H1 (cell line): ENCODE data around the gene IL4. TPM values are rescaled to one million over a fixed set of nuclear protein-coding genes. Genes with fewer than 3 reads are reported as not detected.

Experiments used
- BRCA1 ChIP-seq: IDR thresholded peaks from 2 replicates; pipeline ENCODE4 v1.6.1; 2012; ENCODE audit warnings: low read depth, low read length, improper control_type of control experiment
- JUND ChIP-seq: IDR thresholded peaks from 2 replicates; pipeline ENCODE4 v1.6.1; 2011; ENCODE audit warnings: mild to moderate bottlenecking, improper control_type of control experiment, low read length
- TCF12 ChIP-seq: IDR thresholded peaks from 2 replicates; pipeline ENCODE4 v1.6.1; 2011; ENCODE audit warnings: low read depth, mild to moderate bottlenecking, low read length
- polyA plus RNA-seq, 7 experiments: library from polyadenylated mRNA; depleted of rRNA in 3 of 7; stranded (reverse) in 5 of 7; unstranded in 2 of 7; fragments of >200 nt in 5 of 7; fragments of 200-250 nt in 2 of 7; gene quantifications; 1 replicate in 5 of 7; 2 replicates in 1 of 7; 4 replicates in 1 of 7; pipeline versions ENCODE4 v1.2.1 to v1.2.3, GENCODE V29; 2011 to 2013; ENCODE audit warnings: missing spikeins in 2 of 7, mixed read lengths in 2 of 7
- total RNA-seq: library from RNA; stranded (reverse); fragmentation: NEBNext Ultra II Directional; extraction: Animal tissue kit (Norgen Biotek cat#: 25700); gene quantifications from 2 replicates; pipeline ENCODE4 v1.2.1, GENCODE V29; 2021
- TF ChIP-seq, protein P1 (sequence below): IDR thresholded peaks from 2 replicates; pipeline ENCODE4 v1.6.1; 2011; ENCODE audit warnings: low read length, improper control_type of control experiment

IL4 gene
- total and polyA plus RNA-seq, 2 of the 8 experiments (the other 6 are each of a cell fraction or from before 2014, with no cell fraction given): not detected

GRCh38 chr5:132674671-132675506 lies 1.1 kb downstream of the IL4 start (continued):
- no peak for TF ChIP-seq BRCA1
- no peak for TF ChIP-seq JUND
- no peak for TF ChIP-seq TCF12
- TF ChIP-seq, protein P1, sequence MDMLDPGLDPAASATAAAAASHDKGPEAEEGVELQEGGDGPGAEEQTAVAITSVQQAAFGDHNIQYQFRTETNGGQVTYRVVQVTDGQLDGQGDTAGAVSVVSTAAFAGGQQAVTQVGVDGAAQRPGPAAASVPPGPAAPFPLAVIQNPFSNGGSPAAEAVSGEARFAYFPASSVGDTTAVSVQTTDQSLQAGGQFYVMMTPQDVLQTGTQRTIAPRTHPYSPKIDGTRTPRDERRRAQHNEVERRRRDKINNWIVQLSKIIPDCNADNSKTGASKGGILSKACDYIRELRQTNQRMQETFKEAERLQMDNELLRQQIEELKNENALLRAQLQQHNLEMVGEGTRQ: no peak
